Measurements from ENCODE around the gene EEF2KMT.
"Not testable (repeated sequence)": the region's sequence is repeated elsewhere in the genome, so short reads cannot be mapped to it uniquely, and the experiment has no call there.

Gene EEF2KMT

DNA sequence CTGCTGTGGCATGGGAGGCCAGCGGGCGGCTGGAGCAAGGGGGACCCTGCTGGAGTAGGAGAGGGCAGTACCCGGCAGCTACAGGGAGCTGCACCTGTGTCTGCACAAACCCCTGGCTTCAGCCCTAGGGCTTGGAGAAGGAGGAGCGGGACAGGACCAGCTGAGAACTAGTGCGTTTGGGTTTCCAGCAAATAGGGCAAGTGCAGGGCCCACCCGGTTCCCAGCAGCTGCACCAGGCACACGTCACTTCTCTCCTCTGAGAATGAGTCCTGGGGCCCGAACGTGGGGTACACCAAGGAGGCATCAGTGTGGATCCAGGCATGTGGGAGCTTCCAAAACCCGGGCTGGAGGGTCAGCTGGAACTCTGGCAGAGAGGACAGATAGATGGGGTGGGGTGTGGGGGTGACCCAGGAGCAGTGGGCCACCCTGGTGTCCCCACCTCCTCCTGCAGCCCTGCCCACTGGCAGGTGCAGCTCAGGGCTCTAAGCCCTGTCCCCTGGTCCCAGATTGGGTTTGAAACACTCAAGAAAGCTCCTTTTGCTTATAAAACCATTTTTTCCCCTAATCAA lies 37.4 kb downstream of the EEF2KMT start:
- TF ChIP-seq Cebpa-rat (IDR thresholded peaks at IDR 0.05), result no peak
- Histone ChIP-seq H3K4me1 (peaks cover 18 to 42% (median 35%) of the 10 kb centered on the region in 10 experiments), H3K4me2 (peak overlapping the region in 4 of 11 experiments; percentile 33 to 64 (median 49); a peak in 3 of 22 replicates), H4K20me1 (0 out of 22 replicates have a peak, but pooled peaks cover 0 to 7% (median 0%) of the 10 kb centered on the region in 11 experiments), H3K9ac (no peak overlapping the region), H3K27me3 (0 out of 22 replicates have a peak, but pooled peaks cover 0 to 6% (median 0%) of the 10 kb centered on the region in 11 experiments), H3K27ac (no peak overlapping the region), H3K36me3 (no peaks in the 10 kb centered on the region), H3K9me3 (replicated peaks in 1 of 11) (no peaks in the 10 kb centered on the region), H3K4me3 (no peak overlapping the region)

DNA sequence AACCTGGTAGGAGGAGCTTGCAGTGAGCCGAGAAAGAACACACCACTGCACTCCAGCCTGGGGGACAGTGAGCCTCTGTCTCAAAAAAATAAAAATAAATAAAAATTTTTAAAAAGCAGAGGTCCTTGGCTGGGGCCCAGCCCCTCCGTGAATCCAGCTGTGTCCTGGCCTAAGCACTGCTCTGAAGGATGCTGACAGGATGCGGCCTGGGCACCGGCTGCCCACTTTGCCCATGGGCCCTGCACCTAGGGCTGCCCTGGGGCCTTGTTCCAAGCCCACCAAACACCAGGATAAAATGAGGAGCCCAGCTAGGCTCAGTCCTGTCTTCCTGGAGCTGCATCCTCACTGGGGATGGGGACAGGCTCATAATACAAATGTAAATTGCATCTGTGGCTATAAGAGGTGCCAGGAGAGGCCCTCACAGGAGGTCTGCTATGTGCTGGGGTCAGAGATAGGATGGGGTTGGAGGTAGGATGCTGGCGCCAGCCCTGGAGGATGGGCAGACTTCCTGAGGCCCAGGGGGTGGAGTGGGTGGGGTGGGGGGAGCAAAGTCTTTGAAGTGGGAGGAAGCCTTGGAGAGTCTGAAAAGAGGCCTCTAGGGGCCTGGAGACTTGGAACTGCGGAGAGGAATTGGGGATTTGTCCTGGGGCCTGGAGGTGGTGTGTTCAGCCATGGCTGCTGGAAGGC lies 38.1 kb downstream of the EEF2KMT start:
- Histone ChIP-seq H3K36me3 (no peaks in the 10 kb centered on the region), H3K9me3 (replicated peaks in 1 of 11) (no peaks in the 10 kb centered on the region), H3K27me3 (0 out of 22 replicates have a peak, but pooled peaks cover 0 to 6% (median 0%) of the 10 kb centered on the region in 11 experiments), H3K27ac (no peak overlapping the region), H3K4me1 (peaks cover 18 to 42% (median 35%) of the 10 kb centered on the region in 10 experiments), H3K4me2 (peak overlapping the region in 8 of 11 experiments; percentile 18 to 64 (median 40); a peak in 8 of 22 replicates), H3K9ac (no peak overlapping the region), H3K4me3 (no peak overlapping the region), H4K20me1 (0 out of 22 replicates have a peak, but pooled peaks cover 0 to 7% (median 0%) of the 10 kb centered on the region in 11 experiments)
- TF ChIP-seq Cebpa-rat (IDR thresholded peaks at IDR 0.05), result no peak

DNA sequence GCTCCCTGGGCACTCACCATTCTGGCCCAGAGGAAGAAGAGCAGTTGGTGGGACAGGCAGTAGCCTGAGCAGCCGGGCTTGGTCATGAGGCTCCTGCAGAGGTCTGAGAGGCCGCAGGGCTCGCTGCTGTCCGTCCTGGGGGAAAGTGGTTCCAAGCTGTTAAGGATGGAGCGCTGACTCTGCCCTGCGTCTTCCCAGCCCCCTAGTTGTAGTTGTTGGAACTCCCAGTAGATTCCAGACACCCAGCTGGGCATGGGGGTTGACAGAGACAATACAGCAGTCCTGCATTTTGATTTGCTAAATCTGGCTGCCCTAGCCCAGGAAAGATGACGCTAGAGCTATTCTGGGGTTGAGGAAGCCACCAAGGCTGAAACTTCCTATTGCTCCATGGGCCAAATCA lies 39.1 kb downstream of the EEF2KMT start:
- Histone ChIP-seq H3K4me2 (peak overlapping the region; percentile 37 to 77 (median 54); a peak in 21 of 22 replicates), H3K36me3 (no peaks in the 10 kb centered on the region), H3K9me3 (replicated peaks in 1 of 11) (no peaks in the 10 kb centered on the region), H3K27ac (0 out of 22 replicates have a peak overlapping the region, but pooled peaks of 2 of the 11 experiments have one; percentile 16 to 26), H3K4me3 (no peak overlapping the region), H3K4me1 (peaks cover 18 to 42% (median 35%) of the 10 kb centered on the region in 10 experiments), H4K20me1 (0 out of 22 replicates have a peak, but pooled peaks cover 0 to 7% (median 0%) of the 10 kb centered on the region in 11 experiments), H3K9ac (no peak overlapping the region; a peak in 1 of 22 replicates), H3K27me3 (0 out of 22 replicates have a peak, but pooled peaks cover 0 to 6% (median 0%) of the 10 kb centered on the region in 11 experiments)
- no peak for TF ChIP-seq Cebpa-rat (IDR thresholded peaks at IDR 0.05)

DNA sequence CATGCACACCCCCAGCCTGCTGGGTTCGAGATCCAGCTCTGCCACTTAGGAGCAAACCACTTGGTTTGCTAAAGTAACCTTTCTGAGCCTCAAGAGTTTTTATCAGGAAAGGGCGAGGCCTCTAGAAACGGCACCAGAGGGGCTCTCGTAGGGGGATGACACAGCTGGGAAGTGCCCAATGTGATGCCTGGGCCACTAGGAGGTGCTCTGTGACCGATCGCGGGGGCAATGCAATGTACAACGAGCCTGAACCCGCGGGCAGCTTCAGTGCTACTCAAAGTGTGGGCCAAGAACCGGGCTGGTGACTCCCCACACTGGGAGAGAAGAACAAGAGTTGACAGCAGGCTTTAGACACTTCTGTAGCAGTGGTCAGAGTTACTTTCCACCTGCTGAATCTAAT lies 41.2 kb downstream of the EEF2KMT start:
- TF ChIP-seq Cebpa-rat (IDR thresholded peaks at IDR 0.05), result no peak
- H3K9ac ChIP-seq, result no peak overlapping the region
- no peaks in the 10 kb centered on the region for H4K20me1 ChIP-seq

DNA sequence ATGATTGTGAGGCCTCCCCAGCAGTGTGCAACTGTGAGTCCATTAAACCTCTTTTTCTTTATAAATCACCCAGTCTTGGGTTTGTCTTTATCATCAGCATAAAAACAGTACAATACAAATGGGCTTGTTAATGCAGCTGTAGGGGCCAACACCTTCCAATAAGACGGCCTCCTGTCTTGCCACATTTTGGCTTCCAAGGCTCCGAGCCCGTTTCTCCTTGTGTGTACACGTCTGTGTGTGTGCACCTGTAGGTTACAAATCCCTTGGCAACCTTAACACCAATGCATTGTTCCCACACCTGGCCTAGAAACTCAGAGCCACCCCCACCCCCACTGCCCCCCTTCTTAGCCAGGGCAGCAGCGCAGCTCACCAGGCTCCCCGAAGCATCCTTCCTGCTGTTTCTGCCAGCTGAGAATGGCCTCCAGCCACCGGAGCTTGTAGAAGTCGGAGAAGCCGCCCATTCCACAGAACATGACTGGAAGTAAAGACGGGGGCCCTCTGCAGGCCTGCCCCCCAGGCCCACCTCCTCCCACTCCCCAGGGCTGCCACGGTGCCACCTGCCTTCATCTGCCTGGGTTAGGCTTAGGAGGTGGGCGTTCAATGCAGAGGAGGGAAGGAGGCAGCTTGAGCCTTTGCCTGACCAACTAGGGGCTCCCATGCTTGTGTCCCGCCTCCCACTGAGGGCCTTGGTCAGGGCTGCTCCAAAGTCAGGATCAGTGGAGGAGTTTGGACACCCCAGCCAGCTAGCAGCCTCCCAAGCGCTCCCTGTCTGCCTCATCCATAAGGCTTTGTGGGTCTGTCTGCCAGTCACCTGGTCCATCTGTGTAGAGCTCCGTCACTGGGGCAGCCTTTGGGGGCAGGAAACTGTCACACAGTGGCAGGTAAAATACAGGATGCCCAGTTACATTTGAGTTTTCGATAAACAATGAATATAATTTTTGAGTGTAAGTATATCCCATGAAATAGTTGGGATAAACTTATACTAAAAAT lies 42.4 kb downstream of the EEF2KMT start:
- Histone ChIP-seq H3K27ac (no peak overlapping the region), H3K4me3 (no peak overlapping the region), H3K9me3 (replicated peaks in 1 of 11) (no peaks in the 10 kb centered on the region; a peak in 1 of 22 replicates), H3K27me3 (no peaks in the 10 kb centered on the region), H3K4me2 (no peak overlapping the region), H3K9ac (no peak overlapping the region), H3K36me3 (no peaks in the 10 kb centered on the region), H3K4me1 (peaks cover 8 to 24% (median 19%) of the 10 kb centered on the region in 10 experiments; a peak in 19 of 20 replicates), H4K20me1 (no peaks in the 10 kb centered on the region)
- TF ChIP-seq Cebpa-rat (IDR thresholded peaks at IDR 0.05), result no peak

More for the DNA sequence above, 41.2 kb downstream of the EEF2KMT start:
- Histone ChIP-seq H3K27ac (no peak overlapping the region), H3K4me3 (no peak overlapping the region), H3K27me3 (no peaks in the 10 kb centered on the region), H3K36me3 (no peaks in the 10 kb centered on the region), H3K4me2 (no peak overlapping the region), H3K9me3 (replicated peaks in 1 of 11) (no peaks in the 10 kb centered on the region), H3K4me1 (peaks cover 9 to 24% (median 19%) of the 10 kb centered on the region in 10 experiments)

DNA sequence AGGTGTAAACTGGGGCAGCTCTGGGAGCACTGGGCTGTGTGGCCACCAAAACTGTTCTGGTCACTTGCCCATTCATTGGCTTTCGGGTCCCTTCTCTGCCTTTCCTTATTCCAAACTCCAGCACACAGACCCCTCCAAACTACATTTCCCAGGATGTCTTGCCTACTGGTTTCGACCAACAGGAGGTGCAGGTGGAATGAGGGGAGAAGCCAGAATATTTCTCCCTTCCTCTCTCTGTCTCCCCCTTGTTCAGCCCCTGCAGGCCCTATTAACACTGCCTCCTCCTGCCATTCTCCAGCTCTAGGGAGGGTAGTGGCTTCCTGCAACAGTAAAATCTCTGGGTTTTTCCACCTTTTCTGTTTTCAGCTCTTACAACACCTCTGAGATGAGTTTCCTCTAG lies 50.7 kb downstream of the EEF2KMT start:
- Histone ChIP-seq H3K4me2 (peak overlapping the region in 2 of 11 experiments; percentile 25 to 26; a peak in 3 of 22 replicates), H3K36me3 (0 out of 22 replicates have a peak, but pooled peaks cover 0 to 10% (median 0%) of the 10 kb centered on the region in 11 experiments), H3K9ac (no peak overlapping the region), H3K9me3 (replicated peaks in 1 of 11) (peaks cover 0 to 16% (median 0%) of the 10 kb centered on the region in 11 experiments; a peak in 3 of 22 replicates), H3K4me3 (no peak overlapping the region), H3K27ac (no peak overlapping the region), H3K4me1 (peaks cover 0 to 8% (median 0%) of the 10 kb centered on the region in 10 experiments; a peak in 2 of 20 replicates), H4K20me1 (peaks cover 0 to 7% (median 0%) of the 10 kb centered on the region in 11 experiments; a peak in 1 of 22 replicates), H3K27me3 (peaks cover 0 to 3% (median 0%) of the 10 kb centered on the region in 11 experiments; a peak in 1 of 22 replicates)
- no peak for TF ChIP-seq Cebpa-rat (IDR thresholded peaks at IDR 0.05)

DNA sequence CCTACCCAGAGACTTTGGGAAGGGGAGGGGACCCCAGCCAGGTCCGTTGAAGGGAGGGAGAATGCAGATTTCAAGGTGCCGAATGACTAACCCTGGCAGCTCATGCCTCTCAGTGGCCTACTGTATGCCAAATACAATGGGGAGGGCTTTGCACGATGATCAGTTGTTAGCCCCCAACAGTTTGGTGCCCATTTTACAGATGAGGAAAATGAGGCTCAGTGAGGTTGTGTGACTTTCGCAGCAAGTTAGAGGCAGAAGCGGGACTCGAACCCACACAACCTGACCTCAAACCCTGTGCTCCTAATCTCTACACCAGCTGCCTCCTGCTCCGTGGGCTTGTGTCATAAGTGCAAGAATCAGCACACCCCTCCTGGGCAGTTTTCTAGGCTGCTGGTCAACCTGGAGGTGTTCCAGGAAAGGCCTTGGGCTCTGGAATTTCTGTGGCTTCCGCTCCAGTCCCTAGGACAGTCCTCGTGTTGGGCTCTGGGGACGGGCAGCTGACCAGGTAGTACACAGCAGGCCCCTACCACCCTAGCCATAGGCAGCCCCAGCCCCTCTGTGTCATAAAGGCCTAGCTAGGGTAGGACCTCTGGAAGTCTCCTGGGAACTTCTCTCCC lies 52.0 kb downstream of the EEF2KMT start:
- peaks cover 0 to 16% (median 0%) of the 10 kb centered on the region in 11 experiments; a peak in 3 of 22 replicates for H3K9me3 ChIP-seq (replicated peaks in 1 of 11)
- peaks cover 0 to 7% (median 0%) of the 10 kb centered on the region in 11 experiments; a peak in 1 of 22 replicates for H4K20me1 ChIP-seq
- peaks cover 0 to 8% (median 0%) of the 10 kb centered on the region in 10 experiments; a peak in 2 of 20 replicates for H3K4me1 ChIP-seq
- peaks cover 0 to 11% (median 3%) of the 10 kb centered on the region in 11 experiments; a peak in 9 of 22 replicates for H3K27me3 ChIP-seq
- no peak for TF ChIP-seq Cebpa-rat (IDR thresholded peaks at IDR 0.05)
- H3K9ac ChIP-seq, result no peak overlapping the region
- H3K4me2 ChIP-seq, result no peak overlapping the region
- 0 out of 22 replicates have a peak, but pooled peaks cover 0 to 10% (median 0%) of the 10 kb centered on the region in 11 experiments for H3K36me3 ChIP-seq
- no peak overlapping the region for H3K4me3 ChIP-seq
- H3K27ac ChIP-seq, result no peak overlapping the region

DNA sequence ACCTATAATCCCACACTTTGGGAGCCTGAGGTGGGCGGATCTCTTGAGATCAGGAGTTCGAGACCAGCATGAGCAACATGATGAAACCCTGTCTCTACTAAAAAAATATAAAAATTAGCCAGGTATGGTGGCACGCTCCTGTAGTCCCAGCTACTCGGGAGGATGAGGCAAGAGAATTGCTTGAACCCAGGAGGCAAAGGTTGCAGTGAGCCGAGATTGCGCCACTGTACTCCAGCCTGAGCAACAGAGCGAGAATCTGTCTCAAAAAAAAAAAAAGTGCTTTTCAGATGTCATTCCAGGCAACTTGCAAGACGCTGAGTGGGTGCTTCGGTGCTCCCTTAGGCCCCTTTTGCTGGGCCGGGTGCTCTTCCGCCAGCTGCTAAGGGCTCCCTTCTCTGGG lies 53.0 kb downstream of the EEF2KMT start:
- H3K27ac ChIP-seq, H3K4me2 ChIP-seq, H3K9ac ChIP-seq, H4K20me1 ChIP-seq, H3K4me1 ChIP-seq, H3K4me3 ChIP-seq: not testable (repeated sequence)
- Histone ChIP-seq H3K27me3 (peaks cover 0 to 16% (median 7%) of the 10 kb centered on the region in 11 experiments; a peak in 9 of 22 replicates), H3K36me3 (0 out of 22 replicates have a peak, but pooled peaks cover 0 to 10% (median 0%) of the 10 kb centered on the region in 11 experiments), H3K9me3 (replicated peaks in 1 of 11) (peaks cover 0 to 16% (median 0%) of the 10 kb centered on the region in 11 experiments; a peak in 3 of 22 replicates)

Data from BLaER1 treated with 17β-estradiol and CSF1 and Interleukin-3, amounts not matched to agents 10 nM and 100 nM (cell line).